TTC549 (cell line): ENCODE data around the gene PATJ.
"Not testable (repeated sequence)": the region's sequence is repeated elsewhere in the genome, so short reads cannot be mapped to it uniquely, and the experiment has no call there.

Experiments
- FAIRE-seq: peaks from 2 replicates; lab custom pipeline; 2012; peaks lifted over from hg19 to GRCh38; lab: Jason Lieb, UNC

PATJ gene

GRCh38 chr1:62100442-62100841, 358.2 kb downstream of the PATJ start:
- FAIRE-seq, result no peak

GRCh38 chr1:62103846-62104245, 361.6 kb downstream of the PATJ start:
- FAIRE-seq, result no peak

GRCh38 chr1:62107923-62108322, 365.6 kb downstream of the PATJ start:
- no peak for FAIRE-seq

- FAIRE-seq, result no peak
Measured at GRCh38 chr1:62109124-62109523, 366.8 kb downstream of the PATJ start.

GRCh38 chr1:62110198-62110817, 368.0 kb downstream of the PATJ start:
- no peak for FAIRE-seq

GRCh38 chr1:62111084-62111483, 368.8 kb downstream of the PATJ start:
- no peak for FAIRE-seq

GRCh38 chr1:62113507-62113906, 371.2 kb downstream of the PATJ start:
- no peak for FAIRE-seq

GRCh38 chr1:62117018-62117750, 374.9 kb downstream of the PATJ start:
- FAIRE-seq, result no peak

GRCh38 chr1:62126579-62127290, 384.5 kb downstream of the PATJ start:
- FAIRE-seq, result no peak

GRCh38 chr1:62128745-62129144, 386.5 kb downstream of the PATJ start:
- no peak for FAIRE-seq

GRCh38 chr1:62131093-62131725, 388.9 kb downstream of the PATJ start:
- peak; percentile 47 for FAIRE-seq

- no peak for FAIRE-seq
Measured at GRCh38 chr1:62138029-62138428, 395.7 kb downstream of the PATJ start.

- no peak for FAIRE-seq
Measured at GRCh38 chr1:62139410-62139809, 397.1 kb downstream of the PATJ start.

GRCh38 chr1:62140666-62141065, 398.4 kb downstream of the PATJ start:
- no peak for FAIRE-seq

GRCh38 chr1:62142496-62142895, 400.2 kb downstream of the PATJ start:
- no peak for FAIRE-seq

- no peak for FAIRE-seq
Measured at GRCh38 chr1:62144238-62144831, 402.1 kb downstream of the PATJ start.

GRCh38 chr1:62159940-62160348, 417.7 kb downstream of the PATJ start:
- FAIRE-seq, result no peak

GRCh38 chr1:62161711-62162110, 419.4 kb downstream of the PATJ start:
- FAIRE-seq, result no peak

- FAIRE-seq, result not testable (repeated sequence)
Measured at GRCh38 chr1:62170380-62170779, 428.1 kb downstream of the PATJ start.

- peak; percentile 15 for FAIRE-seq
Measured at GRCh38 chr1:62175568-62176179, 433.4 kb downstream of the PATJ start.

- no peak for FAIRE-seq
Measured at GRCh38 chr1:62176597-62177312, 434.5 kb downstream of the PATJ start.
